VCaP (cell line): Measurements from ENCODE around the gene RCN1.

ENCODE experiments used
- H3K27ac ChIP-seq: fragments of 450-650 bp; 2 replicates; pipeline ENCODE4 v1.5.1; 2017
- CTCF ChIP-seq: fragments of 450-650 bp; conservative IDR thresholded peaks from 2 replicates; pipeline ENCODE4 v1.5.1; 2017; ENCODE audit warnings: mild to moderate bottlenecking, moderate library complexity

RCN1 gene

GRCh38 chr11:32090545-32091370, at the start of gene RCN1:
RCN1 (plus strand) TSS chr11:32091074; CDS start chr11:32091197, 123 bp downstream.
- peak within 1 kb of the TSS; percentile 91 for H3K27ac ChIP-seq
- TF ChIP-seq CTCF = no peak

- no peak for TF ChIP-seq CTCF
- no peak overlapping the region for H3K27ac ChIP-seq
Observed at GRCh38 chr11:32043737-32044136, 47.1 kb upstream of the RCN1 start.

- no peak overlapping the region for H3K27ac ChIP-seq
- TF ChIP-seq CTCF = no peak
Observed at GRCh38 chr11:32044158-32044863, 46.6 kb upstream of the RCN1 start.

- no peak for TF ChIP-seq CTCF
- H3K27ac ChIP-seq = no peak overlapping the region
Observed at GRCh38 chr11:32045456-32045855, 45.4 kb upstream of the RCN1 start.

- no peak for TF ChIP-seq CTCF
- H3K27ac ChIP-seq = no peak overlapping the region
Observed at GRCh38 chr11:32050264-32050663, 40.6 kb upstream of the RCN1 start.

- H3K27ac ChIP-seq = no peak overlapping the region
- peak; percentile 83 for TF ChIP-seq CTCF
Observed at GRCh38 chr11:32052215-32052614, 38.7 kb upstream of the RCN1 start.

GRCh38 chr11:32053151-32053888, 37.6 kb upstream of the RCN1 start:
- no peak for TF ChIP-seq CTCF
- no peak overlapping the region for H3K27ac ChIP-seq
